Measurements from ENCODE around the gene CPO.

CPO gene

GRCh38 chr2:206962966-206963365 lies 23.6 kb downstream of the CPO start:
- no peak for TF ChIP-seq CTCF (IDR thresholded peaks at IDR 0.05)

- no peak for TF ChIP-seq CTCF (IDR thresholded peaks at IDR 0.05)
These were observed 29.1 kb downstream of the CPO start for GRCh38 chr2:206968134-206969086.

- no peak for TF ChIP-seq CTCF (IDR thresholded peaks at IDR 0.05)
These were observed 29.9 kb downstream of the CPO start for GRCh38 chr2:206969192-206969591.

- no peak for TF ChIP-seq CTCF (IDR thresholded peaks at IDR 0.05)
These were observed 31.5 kb downstream of the CPO start for GRCh38 chr2:206970589-206971360.

- no peak for TF ChIP-seq CTCF (IDR thresholded peaks at IDR 0.05)
These were observed 32.5 kb downstream of the CPO start for GRCh38 chr2:206971805-206972204.

- no peak for TF ChIP-seq CTCF (IDR thresholded peaks at IDR 0.05)
These were observed 35.2 kb downstream of the CPO start for GRCh38 chr2:206974551-206974950.

GRCh38 chr2:206978746-206979145 lies 39.4 kb downstream of the CPO start:
- TF ChIP-seq CTCF (IDR thresholded peaks at IDR 0.05), result no peak
